Lower leg skin (tissue), 3 donors: Measurements from ENCODE around the gene CTNS.

Experiments used
- CTCF ChIP-seq, 3 donors: fragments of 450-650 bp; IDR thresholded peaks; one replicate each; pipeline ENCODE4 v1.5.1; 2016; ENCODE audit warnings: antibody characterized with exemption in 3 of 3, mild to moderate bottlenecking in 3 of 3, moderate library complexity in 2 of 3
- POLR2A ChIP-seq, 2 donors: fragments of 450-650 bp; IDR thresholded peaks; one replicate each; pipeline ENCODE4 v1.6.1; 2016 to 2017; ENCODE audit warnings: antibody characterized with exemption in 2 of 2, mild to moderate bottlenecking in 1 of 2, moderate library complexity in 1 of 2

GRCh38 chr17:3656755-3657587 lies 20.4 kb downstream of the CTNS start:
- no peak for TF ChIP-seq CTCF (IDR thresholded peaks at IDR 0.05)
- TF ChIP-seq POLR2A (IDR thresholded peaks at IDR 0.05), result no peak
